ENCODE results near the gene SYNE2.

The SYNE2 gene

DNA sequence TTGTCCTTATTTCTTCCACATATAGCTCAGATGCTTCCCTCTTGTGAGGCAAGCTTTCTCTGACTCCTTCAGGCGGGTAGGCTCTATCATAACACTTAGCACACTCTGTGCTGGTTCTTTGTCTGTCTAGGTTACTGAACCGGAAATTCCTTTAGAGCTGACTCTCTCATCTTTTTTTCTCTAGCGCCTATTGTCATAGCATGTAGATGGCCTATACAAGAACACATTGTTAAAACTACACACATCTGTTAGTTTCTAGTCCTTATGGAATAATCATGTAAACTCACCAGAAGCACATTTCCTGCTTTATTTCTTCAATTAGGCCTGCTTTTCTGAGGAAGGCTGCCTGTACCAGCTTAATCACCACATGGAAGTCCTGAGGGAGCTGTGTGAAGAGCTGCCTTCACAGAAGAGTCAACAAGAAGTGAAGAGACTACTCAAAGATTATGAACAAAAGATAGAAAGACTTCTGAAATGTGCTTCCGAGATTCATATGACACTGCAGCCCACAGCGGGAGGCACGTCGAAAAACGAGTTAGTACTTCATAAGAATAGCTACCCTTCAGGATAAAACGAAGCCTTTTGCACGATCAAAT, 143.9 kb downstream of the SYNE2 start:
- no peak for DNase-seq
- Histone ChIP-seq H3K9me3 (no peaks in the 10 kb centered on the region), H3K4me1 (no peaks in the 10 kb centered on the region), H3K27me3 (no peaks in the 10 kb centered on the region), H3K4me3 (ENCODE audit: low read depth, low read length) (no peak overlapping the region), H3K36me3 (peaks cover 4% of the 10 kb centered on the region)
- TF ChIP-seq, protein P1, sequence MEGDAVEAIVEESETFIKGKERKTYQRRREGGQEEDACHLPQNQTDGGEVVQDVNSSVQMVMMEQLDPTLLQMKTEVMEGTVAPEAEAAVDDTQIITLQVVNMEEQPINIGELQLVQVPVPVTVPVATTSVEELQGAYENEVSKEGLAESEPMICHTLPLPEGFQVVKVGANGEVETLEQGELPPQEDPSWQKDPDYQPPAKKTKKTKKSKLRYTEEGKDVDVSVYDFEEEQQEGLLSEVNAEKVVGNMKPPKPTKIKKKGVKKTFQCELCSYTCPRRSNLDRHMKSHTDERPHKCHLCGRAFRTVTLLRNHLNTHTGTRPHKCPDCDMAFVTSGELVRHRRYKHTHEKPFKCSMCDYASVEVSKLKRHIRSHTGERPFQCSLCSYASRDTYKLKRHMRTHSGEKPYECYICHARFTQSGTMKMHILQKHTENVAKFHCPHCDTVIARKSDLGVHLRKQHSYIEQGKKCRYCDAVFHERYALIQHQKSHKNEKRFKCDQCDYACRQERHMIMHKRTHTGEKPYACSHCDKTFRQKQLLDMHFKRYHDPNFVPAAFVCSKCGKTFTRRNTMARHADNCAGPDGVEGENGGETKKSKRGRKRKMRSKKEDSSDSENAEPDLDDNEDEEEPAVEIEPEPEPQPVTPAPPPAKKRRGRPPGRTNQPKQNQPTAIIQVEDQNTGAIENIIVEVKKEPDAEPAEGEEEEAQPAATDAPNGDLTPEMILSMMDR (IDR thresholded peaks at IDR 0.05; ENCODE audit: low read depth, low read length), result no peak

DNA sequence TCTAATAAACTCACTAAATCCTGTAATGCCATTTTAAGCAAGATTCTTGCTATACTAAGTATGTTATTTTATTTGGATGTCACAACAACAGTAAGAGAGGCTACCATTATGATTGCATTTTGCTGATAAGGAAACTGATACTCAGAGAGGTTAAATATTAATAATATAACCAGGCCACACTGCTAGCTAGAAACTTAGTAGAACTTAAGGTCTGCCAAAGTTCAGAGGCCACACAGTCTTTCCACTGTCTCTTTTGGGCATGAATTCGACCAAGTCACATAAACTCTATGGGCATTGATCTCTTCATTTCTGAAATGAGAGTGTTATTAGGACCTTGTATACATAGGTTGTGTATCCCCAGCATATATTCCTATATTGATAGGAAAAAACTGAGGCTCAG, 147.9 kb downstream of the SYNE2 start:
- Histone ChIP-seq H3K27me3 (no peaks in the 10 kb centered on the region), H3K4me1 (no peaks in the 10 kb centered on the region), H3K4me3 (ENCODE audit: low read depth, low read length) (no peak overlapping the region), H3K36me3 (peaks cover 4% of the 10 kb centered on the region), H3K9me3 (no peaks in the 10 kb centered on the region)
- DNase-seq, result no peak
- TF ChIP-seq, protein P1 (IDR thresholded peaks at IDR 0.05; ENCODE audit: low read depth, low read length), result no peak

DNA sequence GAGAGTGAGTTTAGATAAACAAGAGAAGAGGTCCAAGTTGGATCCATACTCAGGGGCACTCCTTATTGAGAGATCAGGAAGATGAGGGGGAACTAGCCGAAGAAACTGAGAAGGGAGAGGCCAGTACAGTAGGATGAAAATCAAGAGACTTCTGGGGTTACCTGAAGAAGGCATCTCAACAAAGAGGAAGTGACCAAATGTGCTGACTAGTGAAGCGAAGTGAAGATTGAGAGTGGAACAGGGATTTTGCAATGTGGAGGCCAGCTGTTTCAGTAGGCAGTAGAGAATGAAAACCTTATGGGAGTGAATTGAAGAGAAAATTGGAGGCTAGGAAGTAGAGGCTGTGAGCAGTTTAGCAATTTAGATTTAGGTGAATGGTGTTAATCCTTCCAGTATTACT, 153.0 kb downstream of the SYNE2 start:
- Histone ChIP-seq H3K9me3 (no peaks in the 10 kb centered on the region), H3K4me3 (ENCODE audit: low read depth, low read length) (no peak overlapping the region), H3K36me3 (no peaks in the 10 kb centered on the region; the same call in 1 of the 2 replicates), H3K27me3 (no peaks in the 10 kb centered on the region), H3K4me1 (no peaks in the 10 kb centered on the region)
- DNase-seq, result no peak
- TF ChIP-seq, protein P1 (IDR thresholded peaks at IDR 0.05; ENCODE audit: low read depth, low read length), result no peak

DNA sequence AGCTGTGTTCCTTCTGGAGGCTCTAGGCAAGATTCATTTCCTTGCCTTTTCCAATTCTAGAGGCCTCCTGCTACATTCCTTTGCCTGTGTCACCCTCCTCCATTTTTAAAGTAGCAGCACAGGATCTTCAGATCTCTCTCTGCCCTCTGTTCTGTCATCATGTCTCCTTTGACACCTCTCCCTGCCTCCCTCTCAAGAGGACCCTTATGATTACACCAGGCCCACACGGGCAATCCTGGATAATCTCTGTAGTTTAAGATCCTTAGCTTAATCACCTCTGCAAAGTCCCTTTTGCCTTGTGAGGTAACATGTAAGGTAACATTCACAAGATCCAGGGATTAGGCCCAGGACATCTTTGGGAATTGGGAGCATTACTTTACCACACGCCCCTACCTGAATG, 155.2 kb downstream of the SYNE2 start:
- H3K4me1 ChIP-seq, result no peaks in the 10 kb centered on the region
- no peaks in the 10 kb centered on the region for H3K36me3 ChIP-seq
- H3K27me3 ChIP-seq, result no peaks in the 10 kb centered on the region
- TF ChIP-seq, protein P1 (IDR thresholded peaks at IDR 0.05; ENCODE audit: low read depth, low read length), result no peak
- no peak overlapping the region for H3K4me3 ChIP-seq (ENCODE audit: low read depth, low read length)
- no peak for DNase-seq
- no peaks in the 10 kb centered on the region for H3K9me3 ChIP-seq

DNA sequence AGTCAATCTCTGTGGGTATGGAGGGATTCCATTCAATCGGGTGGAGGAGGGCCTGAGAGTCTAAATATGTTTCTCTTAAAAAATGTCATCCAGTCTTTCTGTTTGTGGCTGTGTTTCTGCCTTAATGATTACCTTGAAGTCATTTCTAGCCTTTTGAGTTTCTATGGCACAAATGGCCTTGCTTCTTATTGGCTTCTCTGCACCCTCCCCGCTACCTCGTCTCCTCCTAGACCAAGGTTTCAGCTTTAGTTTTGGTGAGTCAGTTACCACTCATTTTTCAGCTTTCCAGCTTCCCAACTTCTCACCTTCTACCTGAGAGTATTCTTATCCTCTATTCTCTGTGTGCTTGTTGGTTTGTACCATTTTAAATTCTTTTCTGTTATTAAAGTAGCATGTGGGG, 159.2 kb downstream of the SYNE2 start:
- H3K9me3 ChIP-seq, result peaks cover 2% of the 10 kb centered on the region; the same call in 1 of the 2 replicates
- TF ChIP-seq, protein P1 (IDR thresholded peaks at IDR 0.05; ENCODE audit: low read depth, low read length), result no peak
- H3K4me1 ChIP-seq, result no peaks in the 10 kb centered on the region
- H3K4me3 ChIP-seq (ENCODE audit: low read depth, low read length), result no peak overlapping the region
- H3K27me3 ChIP-seq, result no peaks in the 10 kb centered on the region
- no peak for DNase-seq
- H3K36me3 ChIP-seq, result no peaks in the 10 kb centered on the region

DNA sequence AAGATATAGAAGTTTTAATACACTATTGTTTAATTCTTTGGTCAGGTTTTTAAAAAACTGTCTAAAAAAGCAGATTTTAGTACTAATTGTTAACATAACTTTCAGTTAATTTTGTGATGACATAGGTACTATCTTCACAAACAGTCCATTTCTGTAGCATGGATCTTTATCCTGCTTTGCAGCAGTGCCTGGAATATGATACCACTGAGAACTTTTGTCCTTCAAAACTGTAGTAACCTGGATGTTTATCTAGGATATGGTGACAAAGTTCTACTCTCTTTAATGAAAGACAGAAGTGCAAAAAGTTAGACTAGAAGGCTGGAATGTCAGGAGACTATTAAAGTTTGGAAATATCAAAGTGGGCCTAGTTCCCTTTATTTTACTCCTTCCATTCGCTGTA, 159.9 kb downstream of the SYNE2 start:
- DNase-seq, result no peak

More for the DNA sequence above, 159.9 kb downstream of the SYNE2 start:
- Histone ChIP-seq H3K27me3 (no peaks in the 10 kb centered on the region), H3K9me3 (peaks cover 2% of the 10 kb centered on the region; the same call in 1 of the 2 replicates), H3K4me3 (ENCODE audit: low read depth, low read length) (no peak overlapping the region), H3K4me1 (no peaks in the 10 kb centered on the region), H3K36me3 (no peaks in the 10 kb centered on the region)
- TF ChIP-seq, protein P1 (IDR thresholded peaks at IDR 0.05; ENCODE audit: low read depth, low read length), result no peak
